ENCODE data around the gene UNC13D. TPM values are rescaled to one million over a fixed set of nuclear protein-coding genes. Genes with fewer than 3 reads are reported as not detected.
"Not testable (repeated sequence)": the region's sequence is repeated elsewhere in the genome, so short reads cannot be mapped to it uniquely, and the experiment has no call there.

The UNC13D gene
- 0.07 TPM in 1 of 2 replicates, not detected in the other for total RNA-seq (2014; rRNA removed; shearing (Covaris generic))

DNA sequence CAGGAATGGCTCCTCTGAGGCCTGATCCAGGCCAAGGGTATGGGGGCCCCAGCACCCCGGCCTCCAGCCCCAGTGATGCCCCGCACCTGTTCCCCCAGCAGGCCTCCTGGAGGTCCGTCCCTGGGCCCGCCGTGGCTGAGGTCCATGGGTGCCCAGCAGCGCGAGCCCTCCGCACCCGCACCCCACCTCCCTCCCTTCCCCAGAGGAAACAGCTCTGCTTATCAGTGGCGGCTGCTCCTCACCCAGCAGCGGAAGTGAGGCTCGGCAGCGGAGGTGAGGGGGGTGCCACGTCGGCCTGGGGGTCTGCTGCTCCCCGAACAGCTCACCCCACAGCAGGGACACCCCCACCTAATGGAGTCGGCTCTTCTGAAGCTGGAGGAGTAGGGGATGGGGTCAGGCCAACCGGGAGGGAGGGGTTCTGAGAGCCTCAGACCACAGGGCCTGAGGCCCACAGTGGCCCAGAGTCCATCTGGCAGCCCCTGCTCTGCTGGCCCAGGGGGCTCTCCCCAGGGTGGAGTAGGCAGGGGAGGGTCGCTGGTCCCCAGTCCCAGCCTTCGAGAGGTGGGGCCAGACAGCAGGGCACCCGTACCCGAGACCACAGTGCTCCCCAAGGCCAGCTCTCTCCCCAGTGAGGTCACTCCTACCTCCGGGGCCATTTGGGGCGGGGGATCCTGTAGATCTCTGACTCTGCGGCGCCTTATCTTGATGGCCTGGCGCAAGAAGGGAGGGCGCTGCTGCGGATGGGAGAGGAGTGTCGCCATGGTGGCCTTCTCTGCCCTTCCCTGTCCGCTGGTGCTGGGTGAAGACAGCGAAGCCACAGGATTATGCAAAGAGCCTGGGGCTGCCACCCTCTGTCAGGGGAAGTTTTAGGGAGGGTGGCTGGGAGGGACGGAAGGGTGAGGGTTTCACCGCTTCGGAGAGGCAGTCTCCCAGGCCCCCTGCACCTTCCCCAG is at the start of gene UNC13D:
TSS of gene UNC13D (minus strand) at position 828 of the 953 bp plus-strand sequence. CDS start at position 761, 67 bp downstream.
- peak; percentile 21 for DNase-seq (ENCODE audit: low read depth)

DNA sequence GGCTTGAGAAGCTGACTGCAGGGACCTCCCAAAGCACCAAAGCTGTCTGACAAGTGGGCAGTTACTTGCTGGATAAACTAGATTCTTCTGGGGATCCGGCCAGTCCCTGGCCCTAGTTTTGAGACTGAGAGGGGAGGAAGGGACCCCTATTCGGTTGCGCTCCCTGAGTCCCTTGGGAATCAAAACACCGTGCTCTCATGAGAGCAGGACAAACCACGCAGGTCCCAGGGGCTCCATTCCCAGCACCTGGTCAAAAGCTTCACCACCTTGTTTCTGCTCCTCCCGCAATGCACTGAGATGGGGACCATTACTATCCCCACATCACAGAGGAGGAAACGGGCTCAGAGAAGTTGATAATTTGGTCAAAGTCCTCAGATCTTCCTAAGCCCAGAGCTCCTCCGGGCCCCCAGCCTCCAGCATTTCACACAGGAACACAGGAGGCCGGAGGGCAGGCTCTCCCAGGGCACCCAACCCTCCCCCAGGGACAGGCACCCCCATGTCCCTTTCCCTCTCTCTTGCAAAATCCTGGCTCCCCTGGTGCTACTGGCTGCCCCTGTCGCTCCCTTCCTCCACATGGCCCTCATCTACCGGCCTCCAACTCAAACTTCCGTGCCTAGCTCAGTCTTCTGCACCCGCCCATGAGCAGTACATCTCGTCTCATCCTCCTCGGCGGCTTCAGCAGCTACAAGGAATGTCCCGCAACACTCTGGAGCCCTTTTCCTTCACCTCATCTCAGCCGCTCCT is 49.3 kb upstream of the UNC13D start:
- no peak for DNase-seq (ENCODE audit: low read depth)

DNA sequence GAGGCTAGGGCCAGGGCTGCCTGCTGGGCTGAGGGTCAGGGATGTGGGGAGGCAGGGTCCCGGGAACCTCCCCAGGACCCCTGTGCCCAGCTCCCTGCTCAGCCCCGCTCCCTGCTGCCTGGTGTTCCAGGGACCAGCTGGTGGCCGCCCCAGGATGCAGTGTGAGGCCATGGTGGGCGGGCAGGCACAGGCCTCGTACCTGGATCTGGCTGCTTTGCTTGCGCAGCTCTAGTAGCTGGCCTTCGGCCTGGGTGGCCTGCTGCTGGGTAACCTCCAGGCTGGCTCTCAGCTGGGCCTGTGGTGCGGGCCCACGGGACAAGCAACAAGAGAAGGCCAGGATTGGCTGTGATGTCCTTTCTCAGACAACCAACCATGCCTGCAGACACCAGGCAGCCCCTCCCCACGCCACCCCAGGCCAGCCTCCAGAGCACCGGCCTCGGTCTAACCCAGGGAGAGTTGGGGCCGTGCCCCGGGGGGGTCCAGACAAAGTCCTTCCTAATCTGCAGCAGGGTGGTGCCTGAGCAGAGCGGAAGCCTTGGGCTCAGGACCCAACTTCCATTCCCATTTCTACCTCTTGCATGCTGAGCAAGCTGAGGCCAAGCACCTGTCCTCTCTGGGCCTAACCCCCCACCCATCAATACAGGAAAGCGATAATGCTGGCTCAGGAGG is 48.5 kb upstream of the UNC13D start:
- DNase-seq (ENCODE audit: low read depth), result no peak

DNA sequence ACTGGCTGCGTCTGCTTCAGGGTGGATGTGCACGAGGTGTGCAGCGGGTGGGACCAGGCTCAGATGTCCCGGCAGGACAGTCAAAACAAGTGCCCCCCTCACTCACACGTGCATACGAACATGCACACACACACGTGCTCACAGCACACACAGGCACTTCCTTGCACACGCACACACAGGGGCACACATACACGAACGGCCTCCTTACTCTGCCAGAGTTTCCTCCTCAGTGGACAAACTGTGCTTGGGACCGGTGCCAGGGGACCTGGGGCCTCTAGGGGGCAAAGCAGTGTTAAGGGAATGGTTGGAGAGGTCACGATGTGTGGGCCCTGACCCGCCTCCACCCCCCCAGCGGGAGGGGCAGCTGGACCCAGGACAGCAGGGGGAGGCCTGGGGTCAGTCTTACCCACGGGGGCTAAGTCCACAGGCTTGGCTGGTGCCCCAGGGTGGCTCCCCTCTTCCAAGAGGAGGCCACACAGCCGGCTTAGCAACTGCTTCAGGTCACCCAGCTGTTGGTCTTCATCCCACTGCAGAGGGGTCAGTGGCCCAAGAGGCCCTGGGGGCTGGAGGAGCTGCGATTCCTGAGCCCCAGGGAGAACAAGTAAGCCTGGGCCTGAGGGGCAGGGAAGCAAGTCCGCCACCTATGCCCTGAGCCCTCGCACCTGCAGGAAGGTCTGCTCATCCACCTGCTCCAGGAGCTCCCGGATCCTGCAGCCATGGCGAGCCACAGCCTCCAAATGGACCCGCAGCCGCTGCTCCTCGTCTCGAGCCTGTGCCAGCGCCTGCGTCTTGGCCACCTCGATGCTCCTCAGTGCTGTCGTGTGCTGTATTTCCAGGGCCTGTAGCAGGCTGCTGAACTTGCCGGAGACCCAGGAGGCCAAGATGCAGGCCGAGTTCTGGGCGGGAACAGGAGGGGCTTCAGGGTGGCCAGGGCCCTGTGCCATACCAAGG is 47.7 kb upstream of the UNC13D start:
- no peak for DNase-seq (ENCODE audit: low read depth)

DNA sequence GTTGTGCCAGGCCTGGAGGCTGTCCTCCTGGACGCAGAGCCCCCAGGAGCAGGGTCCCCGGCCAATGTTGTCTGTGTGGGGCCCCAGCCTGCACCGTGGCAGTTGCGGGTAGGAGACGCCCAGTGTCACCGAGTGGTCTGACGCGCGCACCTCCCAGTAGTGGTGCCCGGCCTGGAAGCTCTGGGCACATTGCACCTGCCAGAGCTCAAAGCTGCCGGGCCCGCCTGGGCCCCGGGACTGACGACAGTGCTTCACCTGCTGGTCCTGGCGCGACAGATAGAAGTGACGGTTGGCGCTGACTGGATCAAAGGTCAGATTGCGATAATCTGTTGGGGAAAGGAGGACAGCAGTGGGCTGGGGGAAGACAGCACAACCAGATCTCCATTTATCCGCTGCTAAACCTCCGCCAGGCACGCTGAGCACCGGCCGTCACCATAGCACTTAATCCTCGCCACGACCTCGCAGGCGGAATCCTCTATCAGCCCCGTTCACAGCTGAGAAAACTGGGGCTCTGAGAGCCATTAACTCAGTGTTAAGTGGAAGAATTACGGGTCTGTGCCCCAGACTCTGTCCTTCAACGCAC is 46.9 kb upstream of the UNC13D start:
- no peak for DNase-seq (ENCODE audit: low read depth)

DNA sequence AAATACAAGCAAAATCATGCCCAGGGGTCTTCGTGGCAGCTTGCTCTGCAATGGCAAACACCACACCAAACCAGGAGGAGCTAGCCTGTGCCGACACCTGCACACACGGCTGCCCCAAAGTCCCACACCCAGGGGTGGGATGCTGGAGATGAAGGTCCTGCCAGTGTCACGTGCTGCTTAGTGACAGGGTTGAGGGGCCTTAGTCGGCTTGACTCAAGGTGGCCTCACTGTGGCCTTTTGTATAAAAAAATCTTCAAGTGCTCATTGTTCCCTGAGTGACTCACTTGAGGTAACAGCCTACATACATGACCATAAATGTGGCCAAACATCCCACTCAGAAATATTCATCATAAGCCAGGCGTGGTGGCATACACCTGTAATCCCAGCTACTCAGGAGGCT is 45.2 kb upstream of the UNC13D start:
- DNase-seq (ENCODE audit: low read depth), result no peak

DNA sequence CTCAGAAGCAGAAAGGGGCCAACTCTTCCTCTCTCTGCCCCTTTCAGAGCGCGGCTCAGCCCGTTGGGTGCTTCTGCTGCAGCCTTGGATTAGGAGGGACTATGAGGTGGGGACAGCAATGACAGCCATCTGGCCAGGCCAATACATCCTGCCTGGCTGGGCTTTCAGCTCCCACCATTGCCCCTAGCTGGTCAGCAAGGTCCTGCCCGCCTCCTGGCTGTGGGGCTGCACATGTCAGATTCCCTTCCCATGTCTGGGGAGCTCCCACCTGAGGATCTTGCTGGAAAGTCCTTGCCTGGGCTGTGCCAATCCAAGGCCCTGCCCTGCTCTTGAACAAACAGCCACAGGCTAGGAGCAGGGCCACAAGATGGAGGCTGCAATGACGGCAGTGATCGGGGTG is 44.3 kb upstream of the UNC13D start:
- no peak for DNase-seq (ENCODE audit: low read depth)

DNA sequence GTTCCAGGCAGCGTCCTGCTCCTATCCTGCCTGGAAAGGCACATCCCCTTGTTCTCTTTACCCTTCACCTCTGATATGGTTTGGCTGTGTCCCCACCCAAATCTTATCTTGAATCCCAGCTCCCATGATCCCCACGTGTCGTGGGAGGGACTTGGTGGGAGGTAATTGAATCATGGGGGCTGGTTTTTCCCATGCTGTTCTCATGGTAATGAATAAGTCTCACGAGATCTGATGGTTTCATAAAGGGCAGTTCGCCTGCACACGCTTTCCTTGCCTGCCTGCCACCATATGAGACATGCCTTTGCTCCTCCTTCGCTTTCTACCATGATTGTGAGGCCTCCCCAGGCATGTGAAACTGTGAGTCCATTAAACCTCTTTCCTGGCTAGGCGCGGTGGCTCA is 41.7 kb upstream of the UNC13D start:
- DNase-seq (ENCODE audit: low read depth), result not testable (repeated sequence)

DNA sequence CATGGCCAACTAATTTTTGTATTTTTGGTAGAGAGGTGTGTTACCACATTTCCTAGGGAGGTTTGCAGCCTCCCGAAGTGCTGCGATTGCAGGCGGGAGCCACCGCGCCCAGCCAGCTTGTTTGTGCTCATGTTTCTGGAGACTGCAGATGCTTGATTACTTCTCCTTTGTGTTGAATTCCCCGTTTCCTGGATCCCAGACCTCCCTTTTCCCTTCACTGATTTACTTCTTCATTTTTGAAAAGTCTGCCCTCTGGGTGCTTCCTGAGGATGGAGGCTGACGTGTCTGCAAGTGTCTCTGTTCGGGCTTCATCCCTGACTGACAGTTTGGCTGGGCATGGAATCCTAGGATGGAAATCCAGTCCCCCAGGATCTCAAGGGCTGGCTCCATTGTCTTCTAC is 41.2 kb upstream of the UNC13D start:
- DNase-seq (ENCODE audit: low read depth), result no peak

DNA sequence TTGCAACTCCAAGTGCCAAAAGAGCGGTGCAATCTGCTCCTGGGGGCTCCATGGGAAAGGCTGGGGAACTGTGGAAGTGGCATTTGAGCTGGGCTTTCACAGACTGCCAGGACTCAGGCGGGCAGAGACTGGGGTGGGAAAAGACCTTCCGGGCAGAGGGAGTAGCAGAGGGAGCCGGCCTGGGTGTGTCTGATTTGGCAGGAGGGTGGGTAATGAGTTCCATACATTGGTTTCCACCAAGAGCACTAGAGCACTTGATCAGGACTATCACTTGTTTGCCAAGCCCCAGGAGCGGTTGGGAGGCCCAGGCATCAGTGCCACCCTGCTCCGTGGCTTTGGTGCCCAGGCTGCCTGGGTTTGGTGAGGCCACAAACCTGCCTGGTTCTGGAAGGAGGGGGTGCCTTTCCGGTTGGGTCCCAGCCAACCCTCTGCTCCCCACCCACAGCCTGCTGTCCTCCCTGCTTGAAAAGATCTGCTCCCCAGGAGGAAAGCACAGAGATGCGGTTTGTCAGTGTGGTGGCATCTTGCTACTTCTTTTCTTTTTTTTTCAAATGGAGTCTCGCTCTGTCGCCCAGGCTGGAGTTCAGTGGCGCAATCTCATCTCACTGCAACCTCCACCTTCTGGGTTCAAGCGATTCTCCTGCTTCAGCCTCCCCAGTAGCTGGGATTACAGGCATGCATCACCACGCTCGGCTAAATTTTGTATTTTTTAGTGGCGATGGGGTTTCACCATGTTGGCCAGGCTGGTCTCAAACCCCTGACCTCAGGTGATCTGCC is 37.7 kb upstream of the UNC13D start:
- no peak for DNase-seq (ENCODE audit: low read depth)

DNA sequence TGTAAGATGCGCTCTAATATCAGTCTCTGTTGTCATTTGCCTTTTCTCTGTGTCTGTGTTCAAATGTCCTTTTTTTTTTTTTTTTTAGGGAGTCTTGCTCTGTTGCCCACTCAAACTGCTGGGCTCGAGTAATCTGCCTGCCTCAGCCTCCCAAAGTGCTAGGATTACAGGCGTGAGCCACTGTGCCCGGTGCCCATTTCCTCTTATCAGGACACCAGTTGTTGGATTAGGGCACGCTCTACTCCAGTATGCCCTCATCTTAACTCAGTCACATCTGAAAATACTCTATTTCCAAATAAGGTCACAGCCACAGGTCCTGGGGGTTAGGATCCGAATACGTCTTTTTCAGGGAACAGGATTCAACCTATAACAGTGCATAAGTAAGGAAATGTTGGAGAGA is 36.1 kb upstream of the UNC13D start:
- DNase-seq (ENCODE audit: low read depth), result no peak

DNA sequence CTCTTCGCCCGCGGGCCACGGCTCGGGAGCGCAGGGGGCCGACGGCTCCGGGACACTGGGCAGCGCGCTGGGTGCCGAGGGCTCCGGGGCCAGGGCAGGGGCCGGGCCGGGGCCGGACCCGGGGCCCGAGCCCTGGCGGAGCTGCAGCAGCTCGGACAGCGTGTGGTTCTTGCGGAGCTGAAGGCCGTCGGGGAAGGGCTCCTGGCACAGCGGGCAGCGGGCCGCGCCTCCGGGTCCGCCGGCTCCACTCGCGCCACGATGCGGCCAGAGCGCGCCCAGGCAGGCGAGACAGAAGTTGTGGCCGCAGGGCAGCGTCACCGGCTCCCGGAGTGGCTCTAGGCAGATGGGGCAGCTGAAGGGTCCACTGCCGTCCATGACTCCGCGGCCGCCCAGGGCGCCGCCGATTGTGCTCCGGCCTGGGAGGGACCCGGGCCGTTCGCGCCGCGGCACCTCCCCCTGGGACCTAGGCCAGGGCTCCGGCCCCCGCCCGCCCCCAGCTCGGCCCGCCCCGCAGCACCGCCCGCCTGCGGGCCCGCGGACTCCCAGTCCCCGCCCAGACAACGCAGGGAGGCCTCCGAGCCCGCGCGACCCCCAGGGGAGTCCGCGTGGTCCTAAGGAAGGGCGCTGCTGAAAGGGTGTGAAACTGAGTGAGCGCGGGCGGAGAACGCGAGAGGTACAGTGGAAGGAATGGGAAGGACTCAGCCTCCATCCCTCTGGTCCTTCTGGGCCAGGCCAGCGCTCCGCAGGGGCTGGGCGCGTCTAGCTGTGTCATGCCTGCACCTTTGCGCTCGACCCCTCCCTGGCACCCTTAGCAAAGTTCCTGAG is 34.2 kb upstream of the UNC13D start, which contains the start of gene TRIM47:
TSS of gene TRIM47 (minus strand) at position 408 of the 825 bp plus-strand sequence. CDS start at position 375, 33 bp downstream.
- DNase-seq (ENCODE audit: low read depth), result peak; percentile 53

DNA sequence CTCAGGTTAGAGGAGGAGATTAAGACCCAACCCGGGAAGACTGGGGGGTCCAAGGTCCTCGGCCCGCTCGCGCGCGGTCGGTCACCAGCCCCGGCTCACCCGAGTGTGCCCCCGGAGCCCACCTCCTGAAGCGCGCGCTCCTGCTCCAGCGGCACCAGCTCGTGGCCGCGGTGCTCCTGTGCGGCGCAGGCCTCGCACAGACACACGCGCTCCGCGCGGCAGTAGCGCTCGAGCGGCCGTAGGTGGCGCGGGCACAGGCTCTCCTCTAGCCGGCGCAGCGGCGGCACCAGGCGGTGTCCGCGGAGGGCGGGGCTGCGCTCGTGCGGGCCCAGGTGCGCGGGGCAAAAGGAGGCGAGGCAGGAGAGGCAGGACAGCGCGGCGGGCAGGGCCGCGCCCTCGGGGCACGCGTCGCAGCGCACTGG is 33.6 kb upstream of the UNC13D start:
- DNase-seq (ENCODE audit: low read depth), result peak; percentile 70

DNA sequence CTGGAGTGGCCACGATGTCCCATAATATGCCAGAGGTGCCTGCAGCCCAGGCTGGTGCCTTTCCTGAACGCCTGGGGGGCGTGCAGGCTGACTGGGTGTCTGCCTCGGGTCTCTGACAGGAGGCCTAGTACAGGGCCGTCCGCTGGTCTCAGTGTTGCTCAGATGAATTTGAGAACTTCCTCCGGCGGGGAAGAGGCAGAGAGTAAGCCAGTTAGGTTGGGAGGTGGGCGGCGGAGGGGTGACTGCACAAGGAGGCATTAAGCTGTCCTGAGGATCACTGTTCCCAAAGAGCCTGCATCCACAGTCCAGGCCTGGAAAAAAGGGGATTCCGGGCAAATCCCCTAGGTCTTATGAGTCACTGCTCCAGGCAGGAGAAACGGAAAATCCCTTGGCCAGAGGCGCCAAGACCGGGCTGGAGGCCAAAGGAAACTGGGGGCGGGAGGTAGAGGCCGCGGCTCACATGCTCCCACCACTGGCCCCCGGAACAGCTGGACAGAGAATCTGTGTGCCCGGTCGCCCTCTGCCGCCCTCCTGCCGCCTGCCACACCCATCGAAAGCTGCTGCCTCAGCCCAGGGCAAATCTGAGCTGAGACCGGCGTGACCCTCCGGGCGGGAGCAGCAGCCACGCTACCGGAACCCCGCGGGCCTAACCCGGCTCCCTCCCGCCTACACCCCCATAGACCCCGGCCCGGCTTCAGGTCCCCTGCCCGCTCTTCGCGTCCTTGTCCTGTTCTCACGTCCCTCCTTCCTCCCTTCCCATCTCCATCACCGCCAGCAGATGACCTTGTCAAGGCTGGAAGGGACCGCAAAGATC is 32.9 kb upstream of the UNC13D start:
- peak; percentile 94 for DNase-seq (ENCODE audit: low read depth)

DNA sequence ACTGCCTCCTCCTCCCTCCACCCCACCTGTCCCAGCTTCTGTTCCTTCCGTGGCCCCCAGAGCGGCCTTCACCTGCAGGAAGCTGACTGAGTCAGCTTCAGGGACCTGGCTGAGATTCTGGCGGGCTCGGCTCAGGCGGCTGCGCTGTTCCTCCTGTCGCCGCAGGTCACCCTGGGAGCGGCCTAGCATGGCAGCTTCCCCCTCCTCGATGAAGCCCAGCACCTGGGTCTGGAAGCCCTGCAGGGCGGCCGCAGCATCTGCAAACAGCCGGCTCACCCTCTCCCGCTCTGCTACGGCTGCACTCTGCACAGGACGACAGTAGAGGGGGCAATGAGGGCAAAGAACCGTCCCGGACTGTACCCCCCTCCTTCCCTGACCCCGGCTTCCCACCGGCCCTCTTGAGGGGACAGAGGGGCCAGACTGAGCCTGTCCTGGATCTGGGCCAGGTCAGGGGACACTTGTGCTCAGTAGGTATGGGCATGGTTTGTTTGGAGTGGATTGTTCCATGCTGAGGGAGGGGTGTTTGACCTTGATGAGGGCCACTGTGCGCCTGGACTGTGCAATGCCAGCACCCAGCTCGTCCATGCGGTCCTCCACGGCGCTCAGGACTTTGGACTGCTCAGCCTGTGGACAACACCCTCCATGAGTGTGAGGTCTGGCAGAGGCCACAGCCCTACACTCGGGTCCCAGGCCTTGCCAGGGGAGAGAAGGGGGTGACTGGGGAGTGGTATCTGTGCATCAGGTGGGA is 32.2 kb upstream of the UNC13D start:
- DNase-seq (ENCODE audit: low read depth), result peak; percentile 32

DNA sequence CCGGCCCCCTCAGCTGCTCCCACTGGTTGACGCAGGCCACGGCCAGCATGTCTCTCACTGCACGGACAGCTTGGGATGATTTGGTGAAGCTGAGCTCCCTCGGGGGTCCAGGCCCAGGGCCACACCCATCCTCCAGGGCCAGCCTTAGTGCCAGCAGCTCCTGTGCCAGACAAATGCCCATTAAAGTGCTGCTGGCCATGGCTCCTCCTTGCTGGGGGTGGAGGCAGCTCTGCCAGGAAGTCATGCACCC is 31.7 kb upstream of the UNC13D start:
- peak; percentile 69 for DNase-seq (ENCODE audit: low read depth)

DNA sequence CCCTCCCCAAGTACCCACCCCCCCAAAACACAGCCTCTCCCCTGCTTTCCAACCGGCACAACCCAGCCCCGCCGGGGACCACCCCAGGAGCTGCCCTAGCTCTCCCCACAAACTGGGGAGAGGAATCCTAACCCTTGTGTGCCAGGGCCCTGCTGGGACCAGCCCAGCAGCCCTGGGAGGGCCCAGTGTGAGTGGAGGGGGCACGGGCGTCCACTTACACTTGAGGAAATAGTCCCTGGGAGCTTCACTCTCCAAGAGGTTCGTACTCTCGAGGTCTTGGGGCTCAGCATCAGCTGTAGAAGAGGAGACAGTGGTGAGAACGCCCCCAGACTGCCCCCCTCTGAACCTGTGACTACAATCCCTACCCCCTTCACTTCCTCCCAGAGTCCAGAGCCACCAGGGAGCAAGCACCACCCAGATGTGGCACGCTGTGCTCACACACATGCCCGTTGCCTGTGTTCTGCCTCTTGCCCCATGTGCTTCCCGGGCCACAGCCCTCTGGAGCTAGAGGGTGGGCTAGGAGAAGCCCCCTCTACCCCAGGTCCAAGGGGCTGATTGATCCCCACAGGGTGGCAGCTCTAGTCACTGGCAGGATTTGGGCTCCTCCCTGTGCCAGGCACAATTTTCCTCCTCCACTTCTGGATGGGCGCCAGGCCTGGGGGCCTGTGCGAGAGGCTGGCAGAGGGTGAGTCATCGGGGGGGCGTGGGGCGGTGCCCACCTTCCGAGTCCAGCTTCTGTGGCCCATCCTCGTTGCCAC is 31.2 kb upstream of the UNC13D start:
- DNase-seq (ENCODE audit: low read depth), result peak; percentile 44
